H9 (cell line): Measurements from ENCODE around the gene THBS3. TPM values are rescaled to one million over a fixed set of nuclear protein-coding genes. Genes with fewer than 3 reads are reported as not detected.
"Not testable (repeated sequence)": the region's sequence is repeated elsewhere in the genome, so short reads cannot be mapped to it uniquely, and the experiment has no call there.

Experiments
- DNase-seq: peaks from one replicate; pipeline ENCODE4 v3.0.0-alpha.2; 2017
- H2AFZ ChIP-seq: one replicate; pipeline ENCODE4 v1.6.1; 2013; ENCODE audit warnings: mild to moderate bottlenecking, low read length, control low read depth, moderate library complexity
- H2AK5ac ChIP-seq: 2 replicates; pipeline ENCODE4 v1.6.1; 2013; ENCODE audit warnings: low read length, control low read depth, mixed read lengths; ENCODE audit not compliant: insufficient read length
- H2BK120ac ChIP-seq: one replicate; pipeline ENCODE4 v1.6.1; 2013; ENCODE audit warnings: low read depth, mild to moderate bottlenecking, low read length, control low read depth, inconsistent platforms; ENCODE audit not compliant: poor library complexity, severe bottlenecking
- H2BK12ac ChIP-seq: 2 replicates; pipeline ENCODE4 v1.6.1; 2013; ENCODE audit warnings: low read length, control low read depth, mixed read lengths, low read depth; ENCODE audit not compliant: insufficient read length
- H2BK15ac ChIP-seq: 2 replicates; pipeline ENCODE4 v1.6.1; 2013; ENCODE audit warnings: low read depth, low read length, control low read depth
- H2BK20ac ChIP-seq: one replicate; pipeline ENCODE4 v1.6.1; 2013; ENCODE audit warnings: low read depth, mild to moderate bottlenecking, low read length, control low read depth, inconsistent platforms; ENCODE audit not compliant: poor library complexity, severe bottlenecking
- H2BK5ac ChIP-seq: 2 replicates; pipeline ENCODE4 v1.6.1; 2013; ENCODE audit warnings: low read length, control low read depth, mixed read lengths; ENCODE audit not compliant: insufficient read length
- H3K14ac ChIP-seq: 2 replicates; pipeline ENCODE4 v1.6.1; 2013; ENCODE audit warnings: low read length, control low read depth; ENCODE audit not compliant: insufficient read depth
- H3K18ac ChIP-seq: 2 replicates; pipeline ENCODE4 v1.6.1; 2013; ENCODE audit warnings: low read depth, mild to moderate bottlenecking, mixed read lengths, low read length, control low read depth; ENCODE audit not compliant: insufficient read length
- H3K23ac ChIP-seq: 2 replicates; pipeline ENCODE4 v1.6.1; 2013; ENCODE audit warnings: low read length, control low read depth, mixed read lengths, low read depth; ENCODE audit not compliant: insufficient read length
- H3K23me2 ChIP-seq: 2 replicates; pipeline ENCODE4 v1.6.1; 2013; ENCODE audit warnings: low read depth, mild to moderate bottlenecking, mixed read lengths, low read length, control low read depth; ENCODE audit not compliant: insufficient read length, poor library complexity, severe bottlenecking
- H3K27ac ChIP-seq: 2 replicates; pipeline ENCODE4 v1.5.1; 2013; ENCODE audit warnings: low read length, control low read depth, mixed read lengths, low read depth; ENCODE audit not compliant: insufficient read length
- H3K27me3 ChIP-seq: 2 replicates; pipeline ENCODE4 v1.6.1; 2013; ENCODE audit warnings: low read length, control low read depth, inconsistent platforms; ENCODE audit not compliant: insufficient read depth
- H3K4ac ChIP-seq: 2 replicates; pipeline ENCODE4 v1.6.1; 2013; ENCODE audit warnings: low read depth, mild to moderate bottlenecking, control low read depth, inconsistent platforms, low read length, moderate library complexity
- H3K4me1 ChIP-seq: 2 replicates; pipeline ENCODE4 v1.6.1; 2013; ENCODE audit warnings: low read length, control low read depth, inconsistent platforms; ENCODE audit not compliant: insufficient read depth
- H3K4me2 ChIP-seq: 2 replicates; pipeline ENCODE4 v1.6.1; 2013; ENCODE audit warnings: low read length, control low read depth, mixed read lengths; ENCODE audit not compliant: insufficient read length, insufficient read depth
- H3K56ac ChIP-seq: 2 replicates; pipeline ENCODE4 v1.6.1; 2013; ENCODE audit warnings: low read depth, mild to moderate bottlenecking, mixed read lengths, low read length, control low read depth; ENCODE audit not compliant: insufficient read length
- H3K79me1 ChIP-seq: 2 replicates; pipeline ENCODE4 v1.6.1; 2013; ENCODE audit warnings: low read depth, mild to moderate bottlenecking, moderate library complexity, low read length, control low read depth, inconsistent platforms; ENCODE audit not compliant: insufficient read depth, poor library complexity, severe bottlenecking
- H3K79me2 ChIP-seq: 2 replicates; pipeline ENCODE4 v1.6.1; 2013; ENCODE audit warnings: low read length, control low read depth, inconsistent platforms; ENCODE audit not compliant: insufficient read depth
- H3K9ac ChIP-seq: 2 replicates; pipeline ENCODE4 v1.6.1; 2013; ENCODE audit warnings: low read length, control low read depth, mixed read lengths; ENCODE audit not compliant: insufficient read length; ENCODE audit errors: extremely low read depth
- H3K9me3 ChIP-seq: one replicate; pipeline ENCODE4 v1.6.1; 2013; ENCODE audit warnings: low read depth, low read length, inconsistent platforms; ENCODE audit not compliant: control insufficient read depth
- H3T11ph ChIP-seq: one replicate; pipeline ENCODE4 v1.6.1; 2013; ENCODE audit warnings: mild to moderate bottlenecking, low read length, control low read depth, inconsistent platforms
- H4K20me1 ChIP-seq: one replicate; pipeline ENCODE4 v1.6.1; 2013; ENCODE audit not compliant: control insufficient read depth, insufficient read length, insufficient read depth
- H4K5ac ChIP-seq: 2 replicates; pipeline ENCODE4 v1.6.1; 2013; ENCODE audit warnings: low read depth, mild to moderate bottlenecking, mixed read lengths, low read length, control low read depth; ENCODE audit not compliant: insufficient read length
- H4K8ac ChIP-seq: replicated peaks from 2 replicates; pipeline ENCODE4 v1.6.1; 2013; ENCODE audit warnings: low read length, control low read depth, mixed read lengths, low read depth; ENCODE audit not compliant: insufficient read length
- H4K91ac ChIP-seq: 2 replicates; pipeline ENCODE4 v1.6.1; 2013; ENCODE audit warnings: low read depth, mild to moderate bottlenecking, moderate library complexity, mixed read lengths, low read length, control low read depth; ENCODE audit not compliant: insufficient read length
- H3K27ac Mint-ChIP-seq, 3 experiments: 2 replicates in 2 of 3; 3 replicates in 1 of 3; pipeline ENCODE4 v1.8.0; 2020 to 2021; ENCODE audit warnings: mixed read lengths in 3 of 3, mild to moderate bottlenecking in 1 of 3, moderate library complexity in 1 of 3
- H3K27me3 Mint-ChIP-seq: 2 replicates; pipeline ENCODE4 v1.8.0; 2021; ENCODE audit warnings: low read depth, mild to moderate bottlenecking, moderate library complexity, mixed read lengths
- H3K36me3 Mint-ChIP-seq, 3 experiments: 2 replicates in 2 of 3; 3 replicates in 1 of 3; pipeline ENCODE4 v1.8.0; 2020 to 2021; ENCODE audit warnings: low read depth in 3 of 3, mixed read lengths in 3 of 3; ENCODE audit not compliant: insufficient read depth in 1 of 3
- H3K4me1 Mint-ChIP-seq, 2 experiments: 2 replicates each; pipeline ENCODE4 v1.8.0; 2020; ENCODE audit warnings: mixed read lengths in 2 of 2
- H3K4me3 Mint-ChIP-seq, 2 experiments: 2 replicates in 1 of 2; 3 replicates in 1 of 2; pipeline ENCODE4 v1.8.0; 2020 to 2021; ENCODE audit warnings: mild to moderate bottlenecking in 2 of 2, mixed read lengths in 2 of 2, moderate library complexity in 1 of 2
- H3K9me3 Mint-ChIP-seq, 2 experiments: 2 replicates in 1 of 2; 3 replicates in 1 of 2; pipeline ENCODE4 v1.8.0; 2020; ENCODE audit warnings: mild to moderate bottlenecking in 2 of 2, mixed read lengths in 2 of 2, moderate library complexity in 1 of 2
- WGBS: extraction: QIAGEN DNeasy Blood & Tissue Kit; methylation state at CpG from one replicate; pipeline ENCODE4 v1.1.7; 2013; ENCODE audit warnings: missing lambda C conversion rate, low lambda C conversion rate, mixed read lengths; ENCODE audit not compliant: insufficient read length; ENCODE audit errors: extremely low coverage; 5-methylcytosine and 5-hydroxymethylcytosine counted together
- total RNA-seq: library from RNA; stranded (reverse); gene quantifications from 2 replicates; pipeline ENCODE4 v1.2.1, GENCODE V29; 2021

THBS3 gene
- total RNA-seq, 1 experiment from 2014 or later = 5.9 TPM

DNA sequence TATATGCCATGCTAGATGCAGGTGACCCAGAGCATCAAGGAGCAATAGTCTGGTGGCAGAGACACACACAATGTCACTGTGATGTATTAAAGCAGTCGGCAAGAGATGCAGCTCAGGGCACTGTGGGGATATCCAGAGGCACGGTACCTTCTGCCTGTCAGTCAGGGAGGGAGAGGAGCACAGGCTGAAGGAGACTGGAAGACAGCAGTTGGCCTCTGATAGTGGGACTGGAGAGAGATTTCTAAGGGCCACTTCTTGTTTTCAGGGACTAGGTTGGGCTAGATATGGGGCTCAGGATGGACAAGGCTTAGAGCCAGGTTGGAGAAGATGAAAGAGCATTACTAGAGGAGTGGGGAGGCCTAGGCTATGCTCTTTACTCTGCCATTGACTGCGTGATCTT, 23.6 kb upstream of the THBS3 start:
- not testable (repeated sequence) for H2BK5ac ChIP-seq, H3K79me2 ChIP-seq, H2AK5ac ChIP-seq, H3K18ac ChIP-seq, H2AFZ ChIP-seq, H3K4me2 ChIP-seq, H3K23me2 ChIP-seq, H3K9me3 Mint-ChIP-seq, H4K5ac ChIP-seq, H3K27ac ChIP-seq, H4K91ac ChIP-seq, H4K20me1 ChIP-seq, H3K4me1 ChIP-seq, H3K56ac ChIP-seq, H3T11ph ChIP-seq, H2BK12ac ChIP-seq, DNase-seq, H4K8ac ChIP-seq, H2BK120ac ChIP-seq, H3K9ac ChIP-seq, H3K4ac ChIP-seq, H2BK20ac ChIP-seq, H3K4me3 Mint-ChIP-seq, H3K27me3 ChIP-seq, H2BK15ac ChIP-seq, H3K14ac ChIP-seq, H3K79me1 ChIP-seq, H3K27ac Mint-ChIP-seq, H3K23ac ChIP-seq, H3K9me3 ChIP-seq
- Mint-ChIP-seq H3K36me3 (peaks cover 3 to 12% (median 8%) of the 10 kb centered on the region in 3 experiments; a peak in 6 of 7 replicates), H3K27me3 (peaks cover 39% of the 10 kb centered on the region), H3K4me1 (peaks cover 14 to 15% of the 10 kb centered on the region in 2 experiments)
- WGBS = no CpG with 5 or more reads among the region's 3 CpGs
